Left lobe of liver (tissue), 2 donors: ENCODE data around the gene LYPD4. TPM values are rescaled to one million over a fixed set of nuclear protein-coding genes. Genes with fewer than 3 reads are reported as not detected.
"Not testable (repeated sequence)": the region's sequence is repeated elsewhere in the genome, so short reads cannot be mapped to it uniquely, and the experiment has no call there.

ENCODE experiments used
- ATAC-seq: fragments of 200-7000 bp; cut with Tn5 transposase; one replicate; pipeline ENCODE4 v1.9.1; 2020; ENCODE audit warnings: mild to moderate bottlenecking, moderate library complexity
- DNase-seq: peaks from one replicate; pipeline ENCODE4 v3.0.0-alpha.2; 2020; ENCODE audit warnings: low spot score
- total RNA-seq: library from RNA; stranded (reverse); gene quantifications from one replicate; pipeline ENCODE4 v1.2.1, GENCODE V29; 2021
- donor health status: DM: no; HTN: no; CAD: no; lungs with moderate emphysema.
- donor health status: DM: no; HTN: yes; CAD: no.

LYPD4 gene
- total RNA-seq, 1 donor from 2014 or later = not detected

DNA sequence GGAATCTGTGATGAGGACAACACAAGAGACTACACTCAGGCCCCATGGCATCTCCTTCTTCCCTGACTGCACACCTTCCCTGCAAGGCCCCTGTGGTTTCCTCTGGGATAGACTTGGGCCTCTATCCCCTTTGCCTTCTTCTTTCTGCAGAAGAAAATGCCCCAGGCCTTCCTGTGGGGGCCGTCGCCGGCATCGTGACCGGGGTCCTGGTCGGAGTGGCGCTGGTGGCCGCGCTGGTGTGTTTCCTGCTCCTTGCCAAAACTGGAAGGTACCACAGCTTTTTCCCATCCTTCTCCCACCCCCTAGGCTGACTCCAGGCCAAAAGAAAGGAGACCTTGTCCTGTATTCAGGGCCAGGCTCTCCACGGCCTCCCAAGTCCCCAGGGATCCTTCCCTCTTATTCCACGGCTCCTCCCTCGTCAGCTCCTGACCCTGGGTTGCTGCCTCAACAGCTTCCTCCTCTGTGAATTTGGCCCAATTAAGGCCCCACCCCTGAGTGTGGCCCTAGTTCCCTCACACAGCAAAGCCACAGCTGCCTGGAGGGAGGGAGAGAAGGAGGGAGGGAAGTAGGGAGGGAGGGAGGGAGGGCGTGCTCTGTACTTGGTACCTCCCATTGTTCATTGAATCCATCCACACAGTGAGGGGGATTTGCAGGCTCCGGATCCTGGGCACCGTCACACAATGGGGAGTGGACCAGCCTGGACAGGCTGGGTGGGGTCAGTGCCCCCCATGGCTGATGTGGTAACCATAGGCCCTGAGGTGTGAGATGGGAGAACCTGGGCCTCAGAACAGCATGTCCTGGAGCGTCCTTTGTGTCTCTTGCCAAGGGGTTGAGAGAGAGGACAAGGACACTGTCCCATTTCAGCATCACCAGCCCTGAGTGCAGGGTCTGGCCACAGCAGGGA lies 35.6 kb downstream of the LYPD4 start:
- ATAC-seq (peak; percentile 45), DNase-seq (no peak)

DNA sequence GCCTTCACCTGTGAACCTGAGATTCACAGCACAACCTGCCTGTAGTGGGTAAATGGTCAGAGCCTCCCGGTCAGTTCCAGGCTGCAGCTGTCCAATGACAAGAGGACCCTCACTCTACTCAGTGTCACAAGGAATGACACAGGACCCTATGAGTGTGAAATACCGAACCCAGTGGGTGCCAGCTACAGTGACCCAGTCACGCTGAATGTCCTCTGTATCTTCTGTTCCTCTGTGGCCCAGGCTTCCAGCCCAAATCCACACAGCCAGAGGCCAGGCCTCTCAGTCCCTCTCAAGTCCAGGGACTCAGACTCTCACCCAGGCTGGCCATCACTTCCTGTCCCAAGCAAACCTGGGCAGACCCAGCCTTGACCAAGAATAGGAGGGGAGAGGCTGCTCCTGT lies 37.3 kb downstream of the LYPD4 start:
- DNase-seq (no peak), ATAC-seq (no peak)

DNA sequence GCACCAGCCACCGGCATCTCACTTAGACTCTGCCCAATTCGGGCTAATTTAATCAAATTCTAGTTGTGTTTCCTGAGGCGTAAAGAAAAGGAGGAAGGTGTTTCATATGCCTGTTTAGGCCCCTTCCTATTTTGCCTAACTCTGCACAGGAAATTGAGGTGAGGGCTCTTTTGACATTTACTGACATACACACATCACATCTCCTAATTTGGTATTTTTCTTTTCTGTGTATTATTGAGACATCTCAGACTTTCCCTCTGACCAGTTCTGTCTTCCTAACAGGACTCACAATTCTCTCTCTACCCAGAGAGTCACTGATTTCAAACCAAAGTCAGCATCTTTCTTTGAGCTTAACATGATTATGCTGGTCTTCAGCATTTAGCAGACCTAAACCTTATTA lies 40.1 kb downstream of the LYPD4 start:
- no peak for DNase-seq
- no peak for ATAC-seq

DNA sequence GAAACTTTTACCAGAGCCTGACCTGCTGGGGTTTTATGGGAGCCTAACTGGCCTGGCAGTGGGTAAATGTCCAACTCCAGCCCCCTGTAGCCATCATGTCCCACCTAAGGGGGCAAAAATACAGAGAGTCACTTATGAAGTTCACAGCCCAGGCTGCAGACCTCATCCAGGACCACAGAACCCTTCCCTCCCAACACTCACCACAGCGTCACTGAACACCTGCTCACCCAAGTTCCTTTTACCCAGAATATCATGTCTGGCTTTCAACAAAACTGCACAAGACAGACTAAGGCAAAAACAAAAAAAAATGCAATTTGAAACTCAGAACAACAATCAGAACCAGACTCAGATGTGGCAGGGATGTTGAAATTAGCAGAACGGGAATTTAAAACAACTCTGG lies 41.7 kb downstream of the LYPD4 start:
- no peak for DNase-seq
- no peak for ATAC-seq

DNA sequence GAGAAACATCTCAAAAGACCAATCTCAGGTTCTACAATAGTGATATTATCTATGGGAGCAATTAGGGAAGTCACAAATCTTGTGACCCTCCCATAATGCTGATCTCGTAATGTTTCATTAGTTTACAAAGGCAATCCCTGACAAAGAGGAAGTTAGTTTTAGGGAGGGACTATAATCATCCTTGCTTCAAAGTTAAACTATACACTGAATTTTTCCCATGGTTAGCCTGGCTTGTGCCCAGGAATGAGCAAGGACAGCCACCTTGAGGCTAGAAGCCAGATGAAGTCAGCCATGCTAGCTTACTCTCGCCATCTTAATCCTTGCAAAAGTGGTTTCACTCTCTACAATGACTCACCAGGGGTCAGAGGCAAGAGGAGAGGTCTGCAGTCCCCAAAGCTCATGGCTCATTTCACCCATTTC lies 42.7 kb downstream of the LYPD4 start:
- DNase-seq = no peak
- ATAC-seq = no peak

DNA sequence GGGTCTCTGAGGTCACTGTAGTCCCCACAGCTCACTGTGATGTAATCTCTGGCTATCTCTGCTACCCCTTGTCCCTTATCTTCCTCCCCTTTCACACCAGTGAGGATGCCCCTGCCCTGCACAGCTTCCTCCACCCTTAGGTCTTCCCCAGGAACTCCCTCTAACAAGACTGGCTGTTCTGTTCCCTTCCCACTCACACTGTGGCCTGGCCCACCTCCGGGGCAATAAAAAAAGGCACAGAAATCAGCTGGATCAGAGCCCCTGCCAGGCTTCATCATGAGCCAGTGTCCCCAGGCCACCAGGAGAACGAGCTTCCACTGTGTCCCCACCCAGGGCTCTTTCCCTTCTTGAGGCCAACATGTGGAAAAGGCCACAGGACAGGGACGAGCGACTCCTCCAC lies 43.5 kb downstream of the LYPD4 start:
- DNase-seq = no peak
- no peak for ATAC-seq

DNA sequence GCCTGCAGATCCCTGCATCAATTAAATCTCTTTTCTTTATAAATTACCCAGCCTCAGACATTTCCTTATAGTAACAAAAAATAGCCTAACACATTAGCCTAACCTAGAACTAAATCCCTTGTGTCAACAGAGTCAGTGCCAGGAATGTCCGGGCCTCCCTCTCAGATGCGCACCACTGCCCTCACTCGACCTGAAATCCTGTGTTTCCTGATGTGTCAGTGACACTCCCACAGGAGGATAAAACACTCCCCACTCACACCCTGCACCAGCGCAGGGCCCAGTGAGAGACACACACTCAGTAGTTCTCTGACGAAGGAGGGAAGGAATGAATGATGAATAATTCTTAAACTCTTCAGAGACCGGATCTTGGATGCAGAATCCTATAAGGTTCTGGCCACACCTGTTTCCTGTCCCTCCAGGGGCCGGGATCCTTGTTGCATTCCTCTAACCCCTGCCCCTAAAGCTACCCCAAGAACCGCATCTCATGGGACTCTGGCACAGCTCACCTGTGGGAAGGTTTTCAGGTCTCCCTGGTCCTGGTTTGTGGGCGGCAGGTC lies 45.0 kb downstream of the LYPD4 start:
- DNase-seq (no peak), ATAC-seq (no peak)

DNA sequence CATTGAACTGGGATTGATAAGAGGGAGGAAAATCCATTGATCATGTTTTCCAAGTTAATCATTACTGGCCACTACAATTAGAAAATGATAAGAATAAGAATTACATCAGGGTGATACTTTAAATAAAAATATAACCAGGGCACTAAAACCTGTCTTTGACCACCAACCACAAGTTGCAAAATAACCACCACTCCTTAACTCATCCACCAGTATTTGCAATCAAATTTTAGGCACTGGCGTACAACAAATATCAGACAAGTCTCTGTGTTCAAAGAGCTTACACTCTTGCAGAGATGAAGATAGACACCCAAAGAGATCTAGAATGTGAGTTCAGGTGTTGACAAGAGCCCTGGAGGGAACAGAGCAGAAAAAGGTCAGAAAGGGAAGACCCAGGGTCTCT lies 47.6 kb downstream of the LYPD4 start:
- DNase-seq = no peak
- no peak for ATAC-seq

DNA sequence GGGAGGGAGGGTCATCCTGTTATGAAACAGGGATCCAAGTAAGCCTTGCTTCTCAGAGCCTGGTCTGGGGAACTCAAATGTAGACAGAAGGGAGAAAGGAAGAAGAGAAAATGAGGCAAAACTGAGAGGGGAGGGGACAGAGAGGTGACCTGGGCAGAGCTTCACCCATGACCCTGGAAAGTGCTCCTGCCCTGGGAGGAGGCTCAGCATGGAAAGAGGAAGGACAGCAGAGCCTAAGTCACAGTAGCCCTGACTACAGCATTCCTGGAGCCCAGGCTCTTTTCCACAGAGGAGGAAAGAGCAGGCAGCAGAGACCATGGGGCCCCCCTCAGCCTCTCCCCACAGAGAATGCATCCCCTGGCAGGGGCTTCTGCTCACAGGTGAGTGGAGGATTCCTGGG lies 48.1 kb downstream of the LYPD4 start, which contains the start of gene CEACAM3:
CEACAM3 (plus strand) TSS at position 226 of the 400 bp plus-strand sequence; CDS start at position 317, 91 bp downstream.
- no peak for DNase-seq

DNA sequence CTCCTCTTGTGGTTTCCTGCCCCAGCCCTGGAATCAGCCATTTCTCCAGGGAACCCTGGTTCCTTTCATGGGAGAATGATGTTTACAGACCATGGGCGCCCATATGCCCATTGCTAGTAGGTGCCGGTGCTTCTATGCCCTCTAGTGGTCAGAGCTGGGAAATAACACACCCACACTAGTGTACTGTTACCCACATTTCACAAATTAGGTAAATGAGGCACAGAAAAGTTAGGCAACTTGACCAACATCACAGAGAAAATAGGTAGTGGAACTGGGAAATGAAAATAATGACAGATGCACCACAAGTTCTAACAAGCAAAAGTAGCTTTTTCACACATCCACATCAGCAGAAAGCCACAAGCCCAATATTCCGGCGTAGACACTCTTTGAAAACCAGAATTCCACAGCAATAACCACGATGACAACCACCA lies 49.4 kb downstream of the LYPD4 start:
- DNase-seq (no peak), ATAC-seq (peak; percentile 91)

More for the DNA sequence above, 48.1 kb downstream of the LYPD4 start, which contains the start of gene CEACAM3:
- peak; percentile 27 for ATAC-seq

DNA sequence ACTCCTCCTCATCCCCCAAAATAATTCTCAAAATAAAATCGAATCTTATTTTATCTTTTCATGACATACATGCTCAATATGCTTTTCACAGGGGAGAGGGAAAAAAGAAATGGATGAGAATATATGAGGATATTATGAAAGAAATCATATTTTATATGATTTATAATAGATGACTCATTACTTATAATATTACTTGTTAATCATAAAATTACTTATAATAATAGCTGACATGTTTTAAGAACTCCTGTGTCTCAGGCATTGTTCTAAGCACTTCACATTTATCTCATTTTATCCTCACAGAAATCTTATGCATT lies 51.1 kb downstream of the LYPD4 start:
- DNase-seq = no peak
- ATAC-seq = no peak

DNA sequence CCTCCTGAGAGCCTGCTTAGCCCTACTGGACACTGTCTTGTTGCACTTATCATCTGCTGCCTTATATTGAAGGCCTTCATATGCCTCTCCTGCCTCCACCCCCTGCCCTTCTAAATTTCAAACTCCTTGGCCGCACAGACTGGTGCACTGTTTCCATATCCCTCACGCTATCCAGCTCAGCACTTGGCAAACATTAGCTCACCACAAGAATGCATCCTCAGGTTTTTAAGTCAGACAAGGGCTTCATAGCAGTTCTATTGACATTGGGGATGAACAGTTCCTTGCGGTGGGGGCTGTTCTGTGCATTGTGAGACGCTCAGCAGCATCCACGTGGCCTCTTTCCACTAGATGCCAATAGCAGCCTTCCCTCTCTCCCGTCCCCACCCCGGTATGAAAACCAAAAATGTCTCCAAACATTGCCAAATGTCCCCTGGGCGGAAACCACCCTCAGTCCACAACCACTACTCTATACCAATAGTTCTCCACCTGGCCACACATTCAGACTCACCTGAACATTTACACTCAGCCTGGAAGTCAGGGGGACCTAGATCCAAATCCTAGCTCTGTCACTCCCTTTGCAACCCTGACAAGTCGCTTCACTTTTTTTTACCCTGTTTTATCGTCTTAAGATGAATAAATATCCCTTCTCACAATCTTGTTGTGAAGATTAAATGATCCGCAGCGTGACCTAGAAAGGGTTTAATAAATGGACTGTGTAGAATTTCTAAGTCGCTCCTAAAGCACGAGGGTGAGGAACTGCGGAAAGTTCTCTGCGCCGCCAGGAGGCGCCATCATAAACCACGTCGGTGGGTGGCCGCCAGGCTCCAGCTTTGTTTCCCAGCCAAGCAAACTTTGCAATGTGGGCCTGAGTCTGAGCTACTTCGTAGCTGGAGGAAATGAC lies 51.7 kb downstream of the LYPD4 start:
- DNase-seq = no peak
- ATAC-seq = peak; percentile 72

DNA sequence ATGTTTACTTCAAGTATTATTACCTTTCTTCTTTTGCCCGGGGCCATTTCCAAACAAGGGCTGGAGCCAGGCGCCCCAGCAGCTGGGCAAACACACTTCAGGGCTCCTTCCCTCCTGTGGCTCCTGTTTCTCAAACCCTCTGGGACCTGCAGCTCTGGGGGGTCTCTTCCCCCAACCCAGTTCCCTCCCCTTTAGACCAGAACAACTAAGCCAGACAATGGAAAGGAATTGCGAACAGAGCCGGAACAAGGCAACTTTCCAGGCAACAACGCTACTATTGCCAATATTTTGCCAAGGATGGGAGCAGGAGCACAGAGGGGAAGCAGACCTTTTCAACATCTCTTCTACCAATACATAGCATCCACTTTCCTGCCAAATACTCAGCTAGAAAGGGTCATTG lies 55.4 kb downstream of the LYPD4 start:
- DNase-seq, ATAC-seq: not testable (repeated sequence)

DNA sequence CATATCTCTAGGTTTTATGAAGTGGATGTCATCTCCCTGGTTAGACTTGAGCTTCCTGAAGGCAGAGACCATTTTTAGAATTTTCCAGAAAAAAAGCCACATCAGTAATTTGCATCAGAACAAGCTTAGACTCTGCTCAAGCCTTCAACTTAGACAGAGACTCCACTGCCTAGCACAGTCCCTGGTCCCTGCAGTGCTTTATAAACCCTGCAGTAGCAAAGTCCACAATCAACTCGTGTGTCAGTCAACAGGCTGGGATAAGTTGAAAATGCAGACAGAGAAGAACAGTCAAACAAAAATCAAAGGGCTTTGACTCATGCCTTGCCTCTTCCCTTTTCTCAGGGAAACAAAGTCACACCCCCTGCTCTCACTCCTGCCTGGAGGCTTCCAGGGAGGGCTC lies 56.0 kb downstream of the LYPD4 start:
- not testable (repeated sequence) for ATAC-seq, DNase-seq

Other genes starting within 250 kb of the LYPD4 start
- gene CEACAM4, start 217.6 kb downstream of the LYPD4 start, total RNA-seq = 0.25 TPM
- gene CEACAM7, start 156.4 kb downstream of the LYPD4 start, total RNA-seq = not detected
- gene CEACAM5, start 136.1 kb downstream of the LYPD4 start, total RNA-seq = 0.81 TPM
- gene CEACAM6, start 89.2 kb downstream of the LYPD4 start, total RNA-seq = 0.58 TPM
- 0.35 TPM for gene CEACAM3, start 48.1 kb downstream of the LYPD4 start, total RNA-seq
- not detected for gene DMRTC2, start 359 bp upstream of the LYPD4 start, total RNA-seq
- 519 TPM for gene RPS19, start 15.6 kb upstream of the LYPD4 start, total RNA-seq
- gene CD79A, start 32.6 kb upstream of the LYPD4 start, total RNA-seq = 0.55 TPM
- gene ARHGEF1, start 38.5 kb upstream of the LYPD4 start, total RNA-seq = 37.4 TPM
- not detected for gene ERFL, start 83.8 kb upstream of the LYPD4 start, total RNA-seq
- gene RABAC1, start 114.6 kb upstream of the LYPD4 start, total RNA-seq = 106 TPM
- 0.10 TPM for gene ATP1A3, start 149.5 kb upstream of the LYPD4 start, total RNA-seq
- 0.25 TPM for gene GRIK5, start 225.5 kb upstream of the LYPD4 start, total RNA-seq
- gene ZNF574, start 231.5 kb upstream of the LYPD4 start, total RNA-seq = 5.4 TPM